COLO668 (cell line): ENCODE results near the gene ZNF804A.
"Not testable (repeated sequence)": the region's sequence is repeated elsewhere in the genome, so short reads cannot be mapped to it uniquely, and the experiment has no call there.

Source experiments
- DNase-seq: peaks from one replicate; lab custom pipeline; 2025; ENCODE audit not compliant: unreplicated experiment; lab: John Stamatoyannopoulos, UW

ZNF804A gene

GRCh38 chr2:184721881-184722280 lies 123.6 kb downstream of the ZNF804A start:
- DNase-seq: no peak

DNA sequence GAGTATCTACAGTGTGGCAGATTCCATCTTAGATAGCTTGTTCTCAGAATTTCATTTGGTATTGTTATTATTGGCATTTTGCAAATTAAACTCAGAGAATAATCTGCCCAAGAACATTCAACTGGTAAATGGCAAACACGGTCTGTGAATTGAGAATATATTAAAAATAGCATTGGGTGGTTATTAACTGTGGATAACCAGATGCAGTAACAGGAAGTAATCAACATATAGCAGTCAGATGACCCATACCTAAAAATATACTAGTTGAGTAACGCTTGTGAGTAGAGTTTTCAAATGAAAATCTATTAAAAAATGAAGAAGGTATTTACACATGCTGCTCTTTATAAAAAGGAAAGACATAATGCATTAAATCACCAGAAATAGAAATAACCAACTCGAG lies 129.5 kb downstream of the ZNF804A start:
- DNase-seq: no peak

GRCh38 chr2:184728411-184728810 lies 130.1 kb downstream of the ZNF804A start:
- DNase-seq: no peak

- no peak for DNase-seq
Measured at GRCh38 chr2:184729581-184729980, 131.3 kb downstream of the ZNF804A start.

GRCh38 chr2:184730288-184730687 lies 132.0 kb downstream of the ZNF804A start:
- DNase-seq: no peak

DNA sequence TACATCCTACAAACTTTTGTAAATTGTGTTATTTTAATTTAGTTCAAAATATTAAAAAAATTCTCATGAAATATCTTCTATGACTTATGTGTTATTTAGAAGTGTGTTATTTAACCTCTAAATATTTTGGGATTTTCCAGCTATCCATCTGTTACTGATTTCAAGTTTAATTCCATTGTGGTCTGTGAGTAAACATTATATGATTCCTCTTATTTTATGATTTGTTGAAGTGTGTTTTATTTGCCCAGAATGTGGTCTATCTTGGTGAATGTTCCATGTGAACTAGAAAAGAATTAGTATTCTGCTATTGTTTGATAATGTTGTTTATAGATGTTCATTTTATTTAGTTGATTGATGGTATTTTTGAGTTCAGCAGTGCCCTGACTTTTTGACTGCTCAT lies 136.0 kb downstream of the ZNF804A start:
- DNase-seq: no peak

GRCh38 chr2:184735611-184736010 lies 137.3 kb downstream of the ZNF804A start:
- no peak for DNase-seq

DNA sequence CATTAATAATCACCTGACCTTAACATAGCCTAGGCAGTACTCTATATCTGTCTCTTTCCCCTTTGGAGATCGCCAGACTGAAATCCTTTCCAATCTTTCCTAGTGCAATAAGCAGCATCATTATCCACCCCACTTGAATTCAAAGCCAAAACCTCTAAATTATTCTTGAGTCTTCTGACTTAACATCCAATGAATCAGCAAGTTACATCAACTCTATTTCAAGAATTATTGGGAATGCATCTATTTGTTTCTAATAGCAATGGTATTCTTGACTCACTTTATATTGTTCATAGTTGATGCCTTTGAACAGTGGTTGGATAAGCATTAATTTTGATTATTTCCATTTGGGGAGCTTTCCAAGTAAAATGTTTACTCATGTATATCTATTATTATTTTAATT lies 144.8 kb downstream of the ZNF804A start:
- no peak for DNase-seq

- no peak for DNase-seq
Measured at GRCh38 chr2:184756161-184756560, 157.8 kb downstream of the ZNF804A start.

DNA sequence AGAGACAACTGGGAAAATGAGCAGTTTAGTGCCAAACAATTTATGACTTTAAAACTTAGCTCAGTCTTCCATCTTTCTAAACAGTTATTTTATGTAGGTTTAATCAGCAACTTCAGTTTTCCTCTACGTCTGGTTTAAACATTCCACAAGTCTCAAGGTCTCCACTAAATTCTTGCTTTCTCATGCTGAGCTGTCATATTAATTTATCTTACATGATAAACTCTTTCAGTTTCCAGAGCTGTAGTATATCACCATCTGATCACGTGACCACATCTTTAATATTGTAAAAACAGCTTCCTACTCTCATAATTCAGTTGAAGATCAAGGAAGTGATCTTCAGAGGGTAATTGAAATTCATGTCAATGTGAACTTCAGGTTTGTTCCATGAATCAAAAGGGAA lies 158.6 kb downstream of the ZNF804A start:
- DNase-seq: no peak

GRCh38 chr2:184759557-184760255 lies 161.4 kb downstream of the ZNF804A start:
- DNase-seq: not testable (repeated sequence)

- DNase-seq: no peak
Measured at GRCh38 chr2:184760931-184761330, 162.6 kb downstream of the ZNF804A start.

DNA sequence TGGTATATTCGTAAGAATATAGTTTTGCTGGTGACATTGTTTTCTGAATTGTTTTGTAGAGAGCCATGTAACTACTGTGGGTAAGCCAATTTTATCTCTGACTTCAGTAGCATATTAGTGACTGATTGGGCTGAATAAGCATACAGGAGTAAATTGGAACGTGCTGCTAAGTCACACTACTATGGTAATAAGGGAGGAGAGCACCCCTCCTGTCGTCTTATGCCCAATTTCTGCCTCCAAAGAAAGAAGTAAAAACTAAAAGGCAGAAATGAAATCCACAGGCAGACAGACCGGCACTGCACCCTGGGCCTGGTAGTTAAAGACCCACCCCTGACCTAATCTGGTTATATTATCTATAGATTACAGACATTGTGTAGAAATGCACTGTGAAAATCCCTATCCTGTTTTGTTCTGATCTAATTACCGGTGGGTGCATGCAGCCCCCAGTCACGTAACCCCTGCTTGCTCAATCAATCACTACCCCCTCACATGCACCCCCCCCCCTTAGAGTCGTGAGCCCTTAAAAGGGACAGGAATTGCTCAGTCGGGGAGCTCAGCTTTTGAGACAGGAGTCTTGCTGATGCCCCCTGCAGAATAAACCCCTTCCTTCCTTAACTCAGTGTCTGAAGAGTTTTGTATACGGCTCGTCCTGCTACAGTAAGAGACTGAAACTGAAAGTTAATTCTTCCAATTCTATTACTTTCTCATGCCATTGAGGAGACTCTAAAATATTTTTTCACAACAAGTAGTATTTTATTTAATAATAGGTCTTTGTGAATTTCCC lies 167.0 kb downstream of the ZNF804A start:
- no peak for DNase-seq

GRCh38 chr2:184767059-184767458 lies 168.7 kb downstream of the ZNF804A start:
- DNase-seq: no peak

- no peak for DNase-seq
Measured at GRCh38 chr2:184769023-184769422, 170.7 kb downstream of the ZNF804A start.

DNA sequence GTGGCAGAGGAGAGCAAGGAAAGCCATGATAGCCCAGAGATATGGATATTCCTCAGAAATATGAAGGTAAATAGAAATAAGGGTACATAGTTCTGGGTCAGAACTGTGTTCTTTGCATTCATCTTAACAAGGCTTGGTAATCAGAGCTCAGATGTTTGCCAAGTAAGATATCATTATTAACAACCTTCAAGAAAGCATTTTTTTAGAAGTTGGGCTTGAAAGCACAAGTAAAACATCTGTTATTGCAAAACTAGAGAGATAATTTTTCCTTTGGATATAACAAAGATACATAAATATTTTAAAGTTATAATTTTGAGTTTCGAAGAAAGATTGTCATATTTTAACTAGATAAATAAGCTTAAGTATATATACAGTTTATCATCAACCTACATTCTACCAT lies 171.4 kb downstream of the ZNF804A start:
- no peak for DNase-seq

DNA sequence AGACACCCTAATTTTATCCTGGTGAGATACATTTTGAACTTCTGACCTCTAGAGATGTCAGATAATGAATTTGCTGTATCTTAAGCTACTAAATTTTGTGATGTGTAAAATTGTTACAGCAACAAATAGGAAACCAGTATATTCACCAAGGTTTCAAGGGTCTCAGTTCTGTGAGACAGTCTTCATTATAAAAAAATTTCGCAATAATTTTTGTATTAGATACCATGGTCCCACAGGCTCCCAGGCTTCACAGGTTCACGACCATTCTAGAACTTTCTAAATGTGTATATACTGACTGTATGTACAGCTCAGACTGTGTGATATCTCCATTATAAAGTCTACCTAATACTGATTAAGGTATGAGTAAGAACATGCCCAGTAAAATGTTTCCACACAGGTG lies 181.4 kb downstream of the ZNF804A start:
- DNase-seq: no peak

DNA sequence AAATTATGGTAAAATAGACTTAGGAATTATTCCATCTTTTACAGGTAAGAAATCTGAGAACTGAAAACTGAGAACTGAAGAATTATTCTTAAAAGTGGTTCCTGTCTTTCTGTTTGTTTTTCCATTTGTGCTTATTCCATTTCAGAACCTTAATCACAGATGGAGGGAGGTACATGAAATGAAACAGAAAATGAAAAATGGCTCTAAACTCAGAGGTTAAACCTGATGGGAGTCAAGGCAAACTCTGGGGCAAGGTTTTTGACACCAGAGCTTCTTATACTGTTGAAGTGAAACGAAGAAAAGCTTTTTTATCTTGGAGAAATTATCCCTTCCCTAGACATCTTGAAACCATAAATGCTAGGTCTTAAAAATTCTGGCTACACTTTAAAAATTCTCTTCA lies 182.1 kb downstream of the ZNF804A start:
- DNase-seq: no peak

- no peak for DNase-seq
Measured at GRCh38 chr2:184780944-184781343, 182.6 kb downstream of the ZNF804A start.

- DNase-seq: no peak
Measured at GRCh38 chr2:184783576-184783975, 185.2 kb downstream of the ZNF804A start.

DNA sequence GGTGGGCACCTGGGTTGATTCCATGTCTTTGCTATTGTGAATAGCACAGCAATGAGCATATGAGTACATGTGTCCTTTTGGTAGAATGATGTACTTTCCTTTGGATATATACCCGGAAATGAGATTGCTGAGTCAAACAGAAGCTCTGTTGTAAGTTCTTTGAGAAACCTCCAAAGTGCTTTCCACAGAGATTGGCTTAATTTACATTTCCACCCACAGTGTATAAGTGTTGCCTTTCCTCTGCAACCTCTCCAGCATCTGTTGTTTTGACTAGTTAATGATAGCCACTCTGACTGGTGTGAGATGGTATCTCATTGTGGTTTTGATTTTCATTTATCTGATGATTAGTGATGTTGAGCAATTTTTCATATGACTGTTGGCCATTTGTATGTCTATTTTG lies 194.8 kb downstream of the ZNF804A start:
- DNase-seq: no peak

DNA sequence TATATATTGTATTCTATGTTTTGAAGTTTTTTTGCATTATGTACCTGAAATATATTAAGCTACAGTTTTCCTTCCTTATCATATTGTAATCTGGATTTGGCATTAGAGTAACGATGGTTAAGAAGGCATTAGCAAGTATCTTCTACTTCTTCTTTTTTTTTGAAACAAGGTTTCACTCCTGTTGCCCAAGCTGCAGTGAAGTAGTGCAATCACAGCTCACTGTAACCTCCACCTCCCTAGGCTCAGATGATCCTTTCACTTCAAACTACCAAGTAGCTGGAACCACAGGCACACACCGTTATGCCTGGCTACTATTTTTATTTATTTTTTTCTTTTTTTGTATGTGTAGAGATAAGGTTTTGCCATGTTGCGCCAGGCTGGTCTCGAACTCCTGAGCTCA lies 201.1 kb downstream of the ZNF804A start:
- DNase-seq: no peak

GRCh38 chr2:184814421-184814820 lies 216.1 kb downstream of the ZNF804A start:
- no peak for DNase-seq
